GM18498 (cell line): ENCODE results near the gene PEMT.
A peak's percentile ranks its signal among the peaks of the same experiment; 100 is the strongest.
"Not testable (repeated sequence)": the region's sequence is repeated elsewhere in the genome, so short reads cannot be mapped to it uniquely, and the experiment has no call there.

Source experiments
- ATAC-seq: cut with Tn5 transposase; IDR thresholded peaks from one replicate; pipeline ENCODE4 v1.9.1; 2021; ENCODE audit warnings: mild to moderate bottlenecking, moderate library complexity; ENCODE audit not compliant: unreplicated experiment

The PEMT gene

GRCh38 chr17:17492085-17492484, 99.4 kb downstream of the PEMT start:
- no peak for ATAC-seq

GRCh38 chr17:17491546-17491988, 99.9 kb downstream of the PEMT start:
- ATAC-seq: no peak

DNA sequence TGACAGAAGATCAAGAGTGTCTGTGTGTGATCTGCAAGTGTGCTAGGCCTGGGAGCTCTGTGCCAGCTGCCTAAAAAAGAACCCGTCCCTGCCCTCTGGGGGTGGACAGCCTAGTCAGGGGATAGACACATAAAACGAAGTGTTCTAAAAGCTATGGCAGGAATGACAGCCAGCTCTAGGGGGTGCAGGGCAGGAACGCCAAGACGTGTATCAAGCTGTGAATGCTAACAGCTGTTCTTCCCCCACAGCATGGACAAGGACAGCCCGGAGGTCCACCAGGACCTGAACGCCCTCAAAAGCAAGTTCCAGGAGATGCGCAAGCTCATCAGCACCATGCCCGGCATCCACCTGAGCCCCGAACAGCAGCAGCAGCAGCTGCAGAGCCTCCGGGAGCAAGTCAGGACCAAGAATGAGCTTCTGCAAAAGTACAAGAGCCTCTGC, 100.5 kb downstream of the PEMT start:
- no peak for ATAC-seq

- no peak for ATAC-seq
Observed at GRCh38 chr17:17487998-17488397, 103.5 kb downstream of the PEMT start.

- not testable (repeated sequence) for ATAC-seq
Observed at GRCh38 chr17:17486416-17486815, 105.1 kb downstream of the PEMT start.

DNA sequence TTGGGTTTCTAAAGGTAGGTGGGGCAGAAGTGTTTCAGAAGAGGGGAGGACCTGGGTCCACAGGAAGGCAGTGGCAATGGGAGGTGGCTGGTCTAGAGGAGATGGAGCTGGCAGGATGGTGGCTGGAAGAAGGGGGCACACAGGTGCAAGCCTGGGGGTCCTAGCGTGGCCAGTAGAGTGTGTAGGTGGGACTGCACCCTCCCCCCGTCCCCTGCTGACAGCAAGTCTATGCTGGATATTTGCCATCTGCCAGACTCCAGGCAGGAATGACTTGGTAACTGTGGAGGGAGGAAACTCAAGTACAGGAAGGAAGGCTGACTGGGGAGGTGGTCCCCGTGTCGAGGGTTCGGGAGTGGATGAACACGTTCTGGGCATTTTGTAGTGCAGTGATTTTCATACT, 106.1 kb downstream of the PEMT start:
- ATAC-seq: no peak

DNA sequence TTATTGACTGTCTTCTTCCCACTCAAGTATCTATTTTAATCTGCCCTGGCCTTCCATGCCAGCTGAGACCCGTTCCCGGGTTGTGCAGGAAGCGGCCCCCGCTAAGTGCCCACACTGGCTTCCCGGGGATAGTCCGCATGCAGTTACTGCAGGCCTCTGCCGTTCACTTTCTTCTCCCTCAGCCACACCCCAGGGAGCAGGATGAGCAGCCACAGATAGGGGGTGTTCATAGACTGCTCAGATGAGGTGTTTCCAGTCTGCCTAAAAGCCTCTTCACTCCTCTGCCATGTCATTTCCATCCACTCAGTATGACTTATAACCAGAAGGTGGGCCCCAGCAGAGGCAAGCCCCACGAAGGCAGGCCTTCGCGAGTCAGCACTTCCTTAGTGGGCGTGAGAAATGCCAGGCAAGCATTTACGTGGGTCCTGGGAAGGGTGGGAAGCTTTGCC, 107.0 kb downstream of the PEMT start:
- ATAC-seq: no peak

DNA sequence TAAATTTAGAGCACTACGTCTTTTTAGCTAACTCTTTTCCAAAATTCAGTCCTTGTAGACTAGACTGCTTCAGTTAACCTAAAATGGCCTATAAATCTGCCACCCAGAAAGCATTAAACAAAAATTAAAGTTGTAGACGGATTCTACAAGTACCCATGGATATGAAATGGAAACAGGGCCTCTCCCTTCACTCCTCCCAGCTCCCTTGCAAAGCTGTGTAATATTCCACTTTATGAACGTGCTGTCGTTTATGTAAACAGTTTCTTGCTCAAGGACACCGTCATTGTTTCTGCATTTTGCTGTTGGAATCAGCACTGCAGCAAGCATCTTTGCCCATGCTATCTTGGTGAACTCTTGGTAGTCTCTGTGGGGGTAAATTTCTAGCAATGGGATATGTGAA, 109.6 kb downstream of the PEMT start:
- no peak for ATAC-seq

DNA sequence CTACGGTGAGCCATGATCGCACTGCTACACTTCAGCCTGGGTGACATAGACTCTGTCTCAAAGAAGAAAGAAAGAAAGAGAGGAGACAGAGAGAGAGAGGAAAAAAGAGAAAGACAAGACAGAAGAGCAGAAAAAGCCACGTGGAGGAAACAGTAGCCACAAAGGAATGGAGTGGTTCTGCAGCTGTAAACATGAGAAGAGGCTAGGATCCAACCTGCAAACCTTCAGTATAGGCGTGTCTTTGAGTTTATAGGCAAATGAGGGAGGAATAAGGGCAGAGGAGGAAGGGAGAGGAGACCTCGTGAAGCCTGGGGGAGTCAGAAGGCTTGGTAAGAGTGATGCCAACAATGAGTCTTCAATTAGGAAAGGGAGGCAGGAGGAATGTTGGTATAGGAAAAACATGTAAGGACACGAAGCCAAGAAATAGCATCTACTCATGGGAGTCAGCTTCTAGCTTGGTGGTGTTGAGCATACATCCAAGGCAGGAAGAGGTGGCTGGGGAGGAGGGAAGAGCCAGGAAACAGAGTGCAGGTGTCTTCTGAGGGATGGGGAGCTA, 110.8 kb downstream of the PEMT start:
- no peak for ATAC-seq

- no peak for ATAC-seq
Observed at GRCh38 chr17:17479209-17479608, 112.3 kb downstream of the PEMT start.

- ATAC-seq: peak; percentile 76
Observed at GRCh38 chr17:17476865-17477467, 114.5 kb downstream of the PEMT start, which contains the start of gene MED9. Gene MED9 (plus strand): TSS chr17:17477000. CDS start chr17:17477042, 42 bp downstream.

GRCh38 chr17:17474341-17474740, 117.2 kb downstream of the PEMT start:
- no peak for ATAC-seq

- ATAC-seq: no peak
Observed at GRCh38 chr17:17472333-17472920, 119.1 kb downstream of the PEMT start.

GRCh38 chr17:17469996-17470395, 121.5 kb downstream of the PEMT start:
- no peak for ATAC-seq

DNA sequence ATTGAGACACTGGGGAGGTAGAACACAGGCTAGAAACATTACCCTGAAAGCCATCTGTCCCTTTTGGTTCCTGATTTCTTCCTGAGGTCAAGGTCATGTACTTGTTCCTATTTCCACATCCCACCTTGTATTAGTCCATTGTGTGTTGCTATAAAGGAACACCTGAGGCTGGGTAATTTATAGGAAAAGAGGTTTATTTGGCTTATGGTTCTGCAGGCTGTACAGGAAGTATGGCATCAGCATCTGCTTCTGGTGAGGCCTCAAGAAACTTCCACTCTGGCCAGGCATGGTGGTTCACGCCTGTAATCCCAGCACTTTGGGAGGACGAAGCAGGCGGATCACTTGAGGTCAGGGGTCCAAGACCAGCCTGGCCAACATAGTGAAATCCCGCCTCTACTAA, 122.2 kb downstream of the PEMT start:
- ATAC-seq: no peak

GRCh38 chr17:17468217-17469010, 123.1 kb downstream of the PEMT start:
- no peak for ATAC-seq

DNA sequence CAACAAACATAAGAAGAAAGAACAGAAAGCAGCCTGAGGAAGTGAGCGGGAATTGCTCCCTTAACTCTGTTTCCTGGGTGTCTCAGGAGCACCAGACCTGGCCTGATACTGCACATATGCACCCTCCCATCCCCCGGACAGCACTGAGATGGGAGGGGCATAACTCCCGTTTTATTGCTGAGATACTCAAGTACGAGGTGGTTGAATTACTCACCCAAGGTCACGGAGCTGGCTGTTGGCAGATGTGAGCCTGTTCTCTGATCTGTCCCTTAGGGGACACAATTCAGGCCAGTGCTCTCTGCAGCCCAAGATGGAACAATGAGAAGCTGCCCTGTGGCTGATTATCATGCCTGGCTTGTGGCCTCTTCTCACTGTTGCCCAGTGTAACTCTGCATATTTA, 123.8 kb downstream of the PEMT start:
- no peak for ATAC-seq

DNA sequence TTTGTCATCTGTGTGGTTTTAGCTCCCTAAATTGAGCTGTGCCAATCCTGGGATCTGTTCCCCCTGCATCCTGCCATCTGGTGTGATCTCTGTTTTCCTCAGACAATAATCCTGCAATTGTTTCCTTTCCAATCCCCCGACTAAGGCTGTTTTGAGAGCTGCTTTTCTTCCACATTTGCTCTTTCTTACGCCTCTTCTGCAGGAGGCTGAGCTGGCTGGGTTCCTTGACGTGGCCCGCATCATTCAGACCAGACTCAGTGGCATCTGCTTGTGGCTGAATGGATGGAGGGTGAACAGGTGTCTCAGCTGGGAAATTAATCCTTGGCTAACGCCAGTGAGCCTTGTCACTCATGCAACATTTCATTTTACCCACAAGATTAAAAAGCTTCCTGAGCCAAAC, 124.5 kb downstream of the PEMT start:
- ATAC-seq: no peak

GRCh38 chr17:17466511-17466910, 125.0 kb downstream of the PEMT start:
- ATAC-seq: no peak

- not testable (repeated sequence) for ATAC-seq
Observed at GRCh38 chr17:17465878-17466277, 125.6 kb downstream of the PEMT start.

GRCh38 chr17:17463821-17464220, 127.7 kb downstream of the PEMT start:
- ATAC-seq: no peak
